Stimulated activated CD4-positive, alpha-beta T cell treated with anti-CD3 and anti-CD28 coated beads, Interleukin-1b, Interleukin-23, amount 100 ng/mL, for 1 hour (primary cell): ENCODE measurements around the gene JMJD7.

Source experiments
- DNase-seq, 2 donors: peaks; one replicate each; pipeline ENCODE4 v3.0.0-alpha.2; 2020; ENCODE audit warnings: low read depth in 2 of 2

JMJD7 gene

DNA sequence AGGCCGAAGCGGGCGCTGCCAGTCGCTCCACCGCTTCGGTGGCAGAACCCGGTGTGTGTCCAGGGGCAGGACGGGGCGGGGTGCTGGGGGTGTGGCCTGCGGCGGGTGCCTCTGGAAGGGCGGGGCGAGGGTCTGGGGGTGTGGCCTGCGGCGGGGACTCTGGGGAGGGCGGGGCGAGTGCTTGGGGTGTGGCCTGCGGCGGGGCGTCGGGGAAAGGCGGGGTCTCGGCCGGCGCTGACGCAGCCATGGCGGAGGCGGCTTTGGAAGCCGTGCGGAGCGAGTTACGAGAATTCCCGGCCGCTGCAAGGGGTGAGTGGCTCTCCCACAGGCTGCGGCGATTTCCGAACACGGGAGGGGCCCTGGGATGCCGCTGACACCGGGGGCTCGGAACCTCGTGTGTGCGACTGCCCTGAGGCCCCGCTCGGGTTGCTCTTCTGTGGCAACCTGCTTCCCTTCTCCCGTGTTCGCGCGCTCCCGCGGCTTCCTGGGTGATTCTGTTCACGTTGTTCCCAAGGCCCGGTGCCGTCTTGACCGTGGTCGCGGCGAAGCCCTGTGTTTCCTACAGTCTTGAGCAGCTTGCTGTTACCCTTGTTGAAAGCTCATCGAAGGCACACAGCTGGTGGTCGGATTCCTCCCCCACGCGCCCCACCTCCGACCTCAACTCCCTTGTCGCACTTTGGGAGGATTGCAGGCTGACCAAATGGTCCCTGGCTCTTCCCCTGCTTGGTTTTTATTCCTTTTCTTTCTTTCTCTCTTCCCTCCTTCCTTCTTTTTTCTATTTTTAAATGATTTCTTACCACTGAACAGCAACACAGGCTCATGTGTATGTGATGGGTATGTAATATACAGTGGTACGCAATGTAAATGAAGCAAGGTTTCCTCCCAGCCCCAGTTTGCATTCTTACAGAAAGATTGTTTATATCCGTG, at the start of gene JMJD7:
JMJD7 (plus strand) TSS at position 213 of the 927 bp plus-strand sequence; CDS start at position 246, 33 bp downstream.
- peak; percentile 93 to 99 for DNase-seq

GRCh38 chr15:41778521-41778920, 49.4 kb upstream of the JMJD7 start:
- DNase-seq, result no peak

DNA sequence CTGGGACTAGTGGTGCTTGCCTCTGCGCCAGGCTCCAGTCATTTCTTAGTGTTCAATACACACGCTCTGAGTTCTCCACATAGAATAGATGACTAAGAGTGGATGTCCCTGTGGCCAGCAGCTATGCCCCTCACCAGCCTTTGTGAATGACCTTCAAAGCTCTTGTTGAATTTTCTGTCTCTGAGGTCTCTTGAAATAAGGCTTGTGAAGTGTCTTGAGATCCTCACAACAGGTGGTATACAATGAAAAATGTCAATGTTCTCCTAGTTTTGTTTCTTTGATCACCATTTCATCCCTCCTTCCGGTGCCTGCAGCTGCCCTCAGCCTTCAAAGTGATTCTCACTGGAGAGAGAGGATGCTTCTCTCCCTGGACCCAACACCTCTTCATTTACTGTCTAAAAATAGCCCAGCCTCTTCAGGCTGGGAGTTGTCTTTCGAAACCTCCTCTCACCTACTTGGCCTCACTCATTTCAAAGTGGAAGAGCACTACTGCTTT, 48.2 kb upstream of the JMJD7 start:
- DNase-seq, result no peak

DNA sequence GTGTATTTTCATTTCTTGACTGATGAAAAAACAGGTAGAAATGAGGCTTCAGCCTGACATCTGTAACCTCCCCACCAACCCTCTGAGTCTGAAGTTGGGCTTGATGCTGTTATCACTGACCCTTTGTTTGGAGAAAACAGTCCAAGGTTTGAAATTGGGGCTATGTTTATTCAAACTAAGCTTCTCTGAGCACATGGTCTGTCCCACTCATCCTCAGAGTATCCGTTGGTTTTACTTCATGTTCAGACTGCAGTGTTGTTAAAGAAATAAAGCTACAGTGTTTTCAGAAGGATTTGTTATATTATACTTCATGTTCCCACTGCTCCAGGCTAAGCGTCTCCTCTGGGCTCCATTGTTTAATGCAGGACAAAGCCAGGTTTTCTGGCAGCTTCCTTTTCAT, 47.6 kb upstream of the JMJD7 start:
- no peak for DNase-seq

- no peak for DNase-seq
These were observed 47.2 kb upstream of the JMJD7 start for GRCh38 chr15:41780727-41781126.

GRCh38 chr15:41782371-41783282, 45.3 kb upstream of the JMJD7 start:
- no peak for DNase-seq

GRCh38 chr15:41783296-41783695, 44.6 kb upstream of the JMJD7 start:
- DNase-seq, result no peak

- no peak for DNase-seq
These were observed 39.6 kb upstream of the JMJD7 start for GRCh38 chr15:41788262-41788661.

GRCh38 chr15:41789236-41789635, 38.7 kb upstream of the JMJD7 start:
- DNase-seq, result no peak

DNA sequence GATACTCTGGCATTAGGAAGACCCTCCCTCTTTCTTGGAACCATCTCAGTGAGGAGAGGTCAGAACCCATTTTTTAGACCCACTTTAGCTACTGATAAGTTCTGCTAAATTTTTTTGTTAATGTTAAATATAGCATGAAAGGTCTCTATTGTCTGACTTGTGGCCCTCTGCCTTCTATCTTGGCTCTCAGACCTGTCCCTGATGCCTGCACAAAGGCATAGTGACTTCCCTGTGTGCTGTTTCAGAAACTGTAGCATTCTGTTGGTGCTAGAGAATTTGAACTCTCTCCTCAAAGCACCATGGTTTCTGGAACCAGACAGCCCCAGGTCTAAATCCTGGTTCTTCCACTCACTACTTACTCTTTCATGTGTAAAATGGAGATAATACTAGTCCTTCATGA, 38.2 kb upstream of the JMJD7 start:
- DNase-seq, result no peak

GRCh38 chr15:41790169-41790568, 37.7 kb upstream of the JMJD7 start:
- DNase-seq, result no peak

- DNase-seq, result no peak
These were observed 36.9 kb upstream of the JMJD7 start for GRCh38 chr15:41790756-41791546.

- DNase-seq, result no peak
These were observed 36.4 kb upstream of the JMJD7 start for GRCh38 chr15:41791547-41791937.

- DNase-seq, result no peak
These were observed 35.8 kb upstream of the JMJD7 start for GRCh38 chr15:41792000-41792637.

DNA sequence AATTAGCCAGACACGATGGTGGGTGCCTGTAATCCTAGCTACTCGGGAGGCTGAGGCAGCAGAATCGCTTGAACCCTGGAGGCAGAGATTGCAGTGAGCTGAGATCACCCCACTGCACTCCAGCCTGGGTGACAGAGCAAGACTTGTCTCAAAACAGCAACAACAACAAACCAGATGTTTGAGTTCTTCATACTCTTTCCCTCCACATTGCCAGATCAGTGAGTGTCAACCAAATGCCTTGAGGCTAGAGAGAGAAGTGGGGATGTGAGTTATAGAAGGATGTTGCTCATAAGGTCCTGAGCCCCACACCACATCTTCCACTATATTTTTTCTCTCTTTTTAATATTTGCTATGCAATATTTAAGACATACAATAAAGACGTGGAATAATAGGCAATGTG, 33.8 kb upstream of the JMJD7 start:
- DNase-seq, result no peak

GRCh38 chr15:41795996-41796856, 31.7 kb upstream of the JMJD7 start:
- no peak for DNase-seq

GRCh38 chr15:41797201-41797944, 30.5 kb upstream of the JMJD7 start:
- DNase-seq, result no peak

DNA sequence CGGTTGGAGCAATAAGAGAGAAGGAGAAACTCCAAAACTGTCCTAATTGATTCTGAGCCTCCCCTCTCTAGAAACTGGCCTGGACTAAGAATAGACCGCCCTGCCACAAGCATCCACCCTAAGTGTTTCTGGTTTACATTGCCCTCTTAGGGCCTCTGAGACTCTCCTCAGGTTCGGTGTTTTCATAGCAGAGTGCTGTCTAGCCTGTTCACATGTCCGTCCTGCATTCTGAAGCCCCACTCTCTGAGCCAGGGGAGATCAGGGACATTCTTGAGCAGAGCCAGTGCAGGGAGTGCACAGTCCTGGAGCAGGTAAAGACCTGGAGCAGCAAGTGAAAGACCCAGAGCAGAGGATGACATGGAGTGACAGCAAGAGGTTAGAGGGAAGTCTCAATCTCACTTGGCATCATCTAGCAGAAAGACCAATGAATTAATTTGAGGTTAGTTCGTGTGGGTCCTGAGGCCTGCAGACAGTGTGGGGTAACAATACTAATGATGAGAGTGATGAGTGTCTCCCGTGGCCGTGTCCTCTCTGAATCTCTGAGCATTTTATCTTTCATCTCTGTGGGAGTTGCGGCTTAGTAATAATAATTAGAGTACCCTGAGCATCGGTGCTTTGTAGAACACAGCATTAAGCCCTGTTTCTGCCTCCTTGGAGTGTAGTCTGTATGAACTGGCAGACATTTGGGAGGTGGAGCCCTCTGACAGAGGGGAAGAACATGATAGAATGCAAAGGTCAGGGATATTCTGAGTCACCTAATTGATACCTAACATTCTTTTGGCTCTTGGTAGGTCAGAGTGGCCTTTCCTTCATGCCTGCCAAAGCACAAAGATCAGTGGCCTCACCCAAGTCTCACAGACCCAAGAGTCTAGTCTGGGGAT, 29.0 kb upstream of the JMJD7 start:
- DNase-seq, result no peak

GRCh38 chr15:41799488-41799805, 28.4 kb upstream of the JMJD7 start:
- DNase-seq, result no peak
